CD14-positive monocyte (primary cell): ENCODE results near the gene ANO7. TPM values are rescaled to one million over a fixed set of nuclear protein-coding genes. Genes with fewer than 3 reads are reported as not detected.

Source experiments
- DNase-seq, 3 donors: peaks; one replicate each; pipeline ENCODE4 v3.0.0-alpha.2; 2011 to 2022
- H2AFZ ChIP-seq: 2 replicates; pipeline ENCODE4 v1.6.0; 2012; ENCODE audit warnings: mild to moderate bottlenecking, low read depth, low read length, inconsistent platforms; ENCODE audit not compliant: insufficient read depth, poor library complexity, severe bottlenecking
- H3K27ac ChIP-seq, 2 donors: 1 replicate in 1 of 2; 2 replicates in 1 of 2; pipeline ENCODE4 v1.5.1; 2012 to 2013; ENCODE audit warnings: low read length in 2 of 2, control low read depth in 1 of 2, inconsistent platforms in 1 of 2, low read depth in 1 of 2, mild to moderate bottlenecking in 1 of 2
- H3K27me3 ChIP-seq, 2 donors: one replicate each; pipeline versions ENCODE4 v1.6.0 to v1.6.1; 2011 to 2013; ENCODE audit warnings: low read length in 2 of 2; ENCODE audit not compliant: control insufficient read depth in 2 of 2, insufficient read depth in 2 of 2
- H3K36me3 ChIP-seq, 2 donors: replicated peaks in 1 of 2; 1 replicate in 1 of 2; 2 replicates in 1 of 2; pipeline versions ENCODE4 v1.5.1 to v1.6.1; 2012 to 2013; ENCODE audit warnings: low read length in 2 of 2, control low read depth in 1 of 2, inconsistent platforms in 1 of 2, mild to moderate bottlenecking in 1 of 2; ENCODE audit not compliant: insufficient read depth in 2 of 2, control insufficient read depth in 1 of 2
- H3K4me1 ChIP-seq, 2 donors: 1 replicate in 1 of 2; 2 replicates in 1 of 2; pipeline versions ENCODE4 v1.5.1 to v1.6.1; 2012 to 2013; ENCODE audit warnings: low read length in 2 of 2, control low read depth in 1 of 2, inconsistent platforms in 1 of 2, mild to moderate bottlenecking in 1 of 2, moderate library complexity in 1 of 2; ENCODE audit not compliant: insufficient read depth in 2 of 2, control insufficient read depth in 1 of 2
- H3K4me2 ChIP-seq: replicated peaks from 2 replicates; pipeline ENCODE3; 2012; ENCODE audit warnings: low read length, moderate library complexity, mild to moderate bottlenecking; ENCODE audit not compliant: poor library complexity, severe bottlenecking; ENCODE audit errors: extremely low read depth
- H3K4me3 ChIP-seq, 3 experiments: fragments of 200-600 bp in 1 of 3; sonication (generic) in 1 of 3; replicated peaks in 1 of 3; 1 replicate in 2 of 3; 2 replicates in 1 of 3; pipeline ENCODE4 v1.5.1; 2011 to 2013; ENCODE audit warnings: low read length in 3 of 3, mild to moderate bottlenecking in 3 of 3, control low read depth in 2 of 3, low read depth in 2 of 3, inconsistent platforms in 1 of 3, moderate library complexity in 1 of 3
- H3K79me2 ChIP-seq: 2 replicates; pipeline ENCODE4 v1.6.0; 2012; ENCODE audit warnings: mild to moderate bottlenecking, control low read depth, inconsistent platforms, low read length, moderate library complexity; ENCODE audit not compliant: insufficient read depth
- H3K9ac ChIP-seq: 2 replicates; pipeline ENCODE4 v1.6.0; 2017; ENCODE audit warnings: low read length, mild to moderate bottlenecking; ENCODE audit not compliant: insufficient read depth, poor library complexity, severe bottlenecking
- H3K9me3 ChIP-seq, 2 donors: replicated peaks in 1 of 2; 1 replicate in 1 of 2; 2 replicates in 1 of 2; pipeline versions ENCODE4 v1.5.1 to v1.6.1; 2012 to 2013; ENCODE audit warnings: low read length in 2 of 2, control low read depth in 1 of 2; ENCODE audit not compliant: control insufficient read depth in 1 of 2, insufficient read depth in 1 of 2
- H4K20me1 ChIP-seq: 2 replicates; pipeline ENCODE4 v1.6.0; 2012; ENCODE audit warnings: mild to moderate bottlenecking, low read length, control low read depth, moderate library complexity; ENCODE audit not compliant: insufficient read depth
- H3K27ac Mint-ChIP-seq, 7 donors: one replicate each; pipeline ENCODE4 v1.8.0; 2020; ENCODE audit warnings: mild to moderate bottlenecking in 7 of 7, mixed read lengths in 7 of 7, moderate library complexity in 6 of 7, inconsistent platforms in 2 of 7
- H3K27me3 Mint-ChIP-seq, 3 donors: one replicate each; pipeline ENCODE4 v1.8.0; 2021 to 2022; ENCODE audit warnings: low read depth in 3 of 3, mild to moderate bottlenecking in 3 of 3, mixed read lengths in 3 of 3, moderate library complexity in 3 of 3, inconsistent platforms in 1 of 3
- H3K36me3 Mint-ChIP-seq, 2 donors: one replicate each; pipeline ENCODE4 v1.8.0; 2020; ENCODE audit warnings: mixed read lengths in 2 of 2, inconsistent platforms in 1 of 2, mild to moderate bottlenecking in 1 of 2
- H3K4me1 Mint-ChIP-seq: one replicate; pipeline ENCODE4 v1.8.0; 2020; ENCODE audit warnings: mild to moderate bottlenecking, mixed read lengths
- H3K4me3 Mint-ChIP-seq, 2 donors: one replicate each; pipeline ENCODE4 v1.8.0; 2020; ENCODE audit warnings: mild to moderate bottlenecking in 2 of 2, mixed read lengths in 2 of 2, moderate library complexity in 1 of 2
- H3K9me3 Mint-ChIP-seq, 7 donors: one replicate each; pipeline ENCODE4 v1.8.0; 2020 to 2022; ENCODE audit warnings: mixed read lengths in 7 of 7, mild to moderate bottlenecking in 6 of 7, moderate library complexity in 6 of 7, inconsistent platforms in 2 of 7
- WGBS: methylation state at CpG from one replicate; pipeline ENCODE4 v1.1.5; 2013; ENCODE audit warnings: missing lambda C conversion rate; ENCODE audit not compliant: insufficient coverage; 5-methylcytosine and 5-hydroxymethylcytosine counted together
- intact Hi-C, 2 donors: fragments of 100-400 bp; cut with micrococcal nuclease; formaldehyde crosslinking; loops; one replicate each; pipeline versions ENCODE4 v1.15.0 to v1.15.1; 2023
- polyA plus RNA-seq, 3 donors: library from polyadenylated mRNA; depleted of rRNA in 1 of 3; unstranded in 2 of 3; stranded (reverse) in 1 of 3; fragments of 300-500 nt in 2 of 3; fragments of >200 nt in 1 of 3; fragmentation: Illumina TruSeq in 2 of 3; gene quantifications; 1 replicate in 2 of 3; 2 replicates in 1 of 3; pipeline ENCODE4 v1.2.3, GENCODE V29; 2012 to 2021
- TF ChIP-seq, protein P1 (sequence below): fragments of 200-600 bp; IDR thresholded peaks from one replicate; pipeline ENCODE4 v1.8.0; 2022; ENCODE audit warnings: antibody characterized with exemption, mild to moderate bottlenecking

Gene ANO7
- polyA plus RNA-seq, 3 donors: 0.03 TPM; not detected in 2

DNA sequence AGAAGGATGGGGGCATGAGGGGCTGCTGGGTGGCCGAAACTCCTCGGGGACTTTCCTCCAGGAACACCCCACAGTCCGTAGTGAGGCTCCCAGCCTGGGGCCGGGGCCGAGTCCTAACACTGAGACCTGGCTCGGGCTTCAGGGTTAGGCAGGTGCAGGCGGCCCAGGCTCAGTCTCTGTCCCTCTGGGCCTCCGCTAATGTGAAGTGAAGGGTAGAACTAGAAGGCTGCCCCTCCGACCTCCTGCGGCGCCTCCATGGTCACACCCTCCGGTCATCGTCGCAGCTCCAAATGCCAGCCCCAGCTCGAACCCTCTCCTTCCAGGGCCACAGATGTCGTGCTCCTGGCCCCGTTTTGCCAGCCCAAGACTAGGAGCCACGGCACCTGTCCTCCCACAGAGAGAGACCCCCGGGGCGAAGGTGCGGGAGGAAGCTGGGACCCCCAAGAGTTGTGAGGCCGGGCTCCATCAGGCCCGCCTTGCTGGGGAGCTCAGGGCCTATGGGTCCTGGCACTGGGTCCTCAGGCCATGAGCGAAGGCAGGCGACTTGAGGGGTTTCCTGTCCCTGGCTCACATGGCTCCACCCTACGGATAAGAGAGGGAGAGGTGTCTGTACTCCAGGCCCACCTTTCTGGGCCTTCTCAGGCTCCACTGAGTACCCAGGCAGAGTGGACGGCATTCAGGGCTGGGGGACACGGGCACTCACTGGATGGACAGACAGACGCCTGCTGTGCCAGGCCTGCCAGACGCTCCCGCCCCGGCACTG lies 797 bp downstream of the ANO7 start:
- no peak overlapping the region for H3K9ac ChIP-seq
- H3K9me3 Mint-ChIP-seq: peaks cover 0 to 1% (median 0%) of the 10 kb centered on the region in 7 donors
- no peak overlapping the region for H2AFZ ChIP-seq
- no peaks in the 10 kb centered on the region for H3K27me3 ChIP-seq
- H3K27ac Mint-ChIP-seq: no peak overlapping the region
- no peaks in the 10 kb centered on the region for H3K79me2 ChIP-seq
- H3K4me3 ChIP-seq: no peak overlapping the region
- H3K4me3 Mint-ChIP-seq: no peak overlapping the region
- no peaks in the 10 kb centered on the region for H4K20me1 ChIP-seq
- H3K4me2 ChIP-seq: no peak overlapping the region
- H3K36me3 ChIP-seq: no peaks in the 10 kb centered on the region
- H3K4me1 ChIP-seq: no peaks in the 10 kb centered on the region
- intact Hi-C loops: no loop called here
- peaks cover 0 to 2% (median 1%) of the 10 kb centered on the region in 3 donors for H3K27me3 Mint-ChIP-seq
- no peak for DNase-seq
- WGBS: 94% methylated on average over 30 of the region's 32 CpGs
- TF ChIP-seq, protein P1, sequence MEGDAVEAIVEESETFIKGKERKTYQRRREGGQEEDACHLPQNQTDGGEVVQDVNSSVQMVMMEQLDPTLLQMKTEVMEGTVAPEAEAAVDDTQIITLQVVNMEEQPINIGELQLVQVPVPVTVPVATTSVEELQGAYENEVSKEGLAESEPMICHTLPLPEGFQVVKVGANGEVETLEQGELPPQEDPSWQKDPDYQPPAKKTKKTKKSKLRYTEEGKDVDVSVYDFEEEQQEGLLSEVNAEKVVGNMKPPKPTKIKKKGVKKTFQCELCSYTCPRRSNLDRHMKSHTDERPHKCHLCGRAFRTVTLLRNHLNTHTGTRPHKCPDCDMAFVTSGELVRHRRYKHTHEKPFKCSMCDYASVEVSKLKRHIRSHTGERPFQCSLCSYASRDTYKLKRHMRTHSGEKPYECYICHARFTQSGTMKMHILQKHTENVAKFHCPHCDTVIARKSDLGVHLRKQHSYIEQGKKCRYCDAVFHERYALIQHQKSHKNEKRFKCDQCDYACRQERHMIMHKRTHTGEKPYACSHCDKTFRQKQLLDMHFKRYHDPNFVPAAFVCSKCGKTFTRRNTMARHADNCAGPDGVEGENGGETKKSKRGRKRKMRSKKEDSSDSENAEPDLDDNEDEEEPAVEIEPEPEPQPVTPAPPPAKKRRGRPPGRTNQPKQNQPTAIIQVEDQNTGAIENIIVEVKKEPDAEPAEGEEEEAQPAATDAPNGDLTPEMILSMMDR: no peak
- no peaks in the 10 kb centered on the region for H3K9me3 ChIP-seq
- H3K36me3 Mint-ChIP-seq: peaks cover 0 to 2% of the 10 kb centered on the region in 2 donors
- no peak overlapping the region for H3K27ac ChIP-seq
- H3K4me1 Mint-ChIP-seq: no peaks in the 10 kb centered on the region

DNA sequence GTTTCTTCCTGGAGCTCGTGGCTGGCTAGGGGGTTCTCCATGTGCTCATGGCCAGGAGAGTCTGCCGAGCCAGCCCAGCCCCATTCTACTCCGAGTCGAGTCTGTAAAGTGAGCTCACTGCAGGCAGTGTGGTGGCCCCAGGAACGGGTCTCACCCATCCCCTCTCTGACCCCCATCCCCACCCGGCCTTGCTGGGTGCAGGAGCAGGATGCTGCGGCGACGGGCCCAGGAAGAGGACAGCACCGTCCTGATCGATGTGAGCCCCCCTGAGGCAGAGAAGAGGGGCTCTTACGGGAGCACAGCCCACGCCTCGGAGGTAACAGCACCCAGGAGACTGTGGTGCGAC lies 1.4 kb downstream of the ANO7 start:
- Mint-ChIP-seq H3K9me3 (peaks cover 0 to 1% (median 0%) of the 10 kb centered on the region in 7 donors), H3K36me3 (peaks cover 0 to 2% of the 10 kb centered on the region in 2 donors), H3K27me3 (peaks cover 0 to 3% (median 1%) of the 10 kb centered on the region in 3 donors), H3K4me3 (no peak overlapping the region), H3K4me1 (no peaks in the 10 kb centered on the region), H3K27ac (no peak overlapping the region)
- no peaks in the 10 kb centered on the region for H3K4me1 ChIP-seq
- no peaks in the 10 kb centered on the region for H3K9me3 ChIP-seq
- TF ChIP-seq, protein P1: no peak
- no peak for DNase-seq
- intact Hi-C loops: no loop called here
- H3K4me3 ChIP-seq: no peak overlapping the region
- H3K27me3 ChIP-seq: no peaks in the 10 kb centered on the region
- H3K27ac ChIP-seq: no peak overlapping the region
- H3K79me2 ChIP-seq: no peaks in the 10 kb centered on the region
- WGBS: 90% methylated on average over 11 of the region's 15 CpGs
- H3K4me2 ChIP-seq: no peak overlapping the region
- no peaks in the 10 kb centered on the region for H3K36me3 ChIP-seq
- H4K20me1 ChIP-seq: no peaks in the 10 kb centered on the region
- H2AFZ ChIP-seq: no peak overlapping the region
- H3K9ac ChIP-seq: no peak overlapping the region
